Esophagus muscularis mucosa (tissue), 4 donors: Measurements from ENCODE around the gene RBM34. TPM values are rescaled to one million over a fixed set of nuclear protein-coding genes. Genes with fewer than 3 reads are reported as not detected.
"Not testable (repeated sequence)": the region's sequence is repeated elsewhere in the genome, so short reads cannot be mapped to it uniquely, and the experiment has no call there.

ENCODE experiments used
- DNase-seq: peaks from one replicate; pipeline ENCODE4 v3.0.0-alpha.2; 2017; ENCODE audit errors: extremely low spot score
- H3K27ac ChIP-seq, 4 donors: fragments of 200-600 bp; sonication (generic); replicated peaks in 1 of 4; 1 replicate in 3 of 4; 2 replicates in 1 of 4; pipeline ENCODE4 v1.5.1; 2016 to 2019; ENCODE audit warnings: mild to moderate bottlenecking in 1 of 4
- H3K27me3 ChIP-seq, 4 donors: fragments of 200-600 bp; sonication (generic); one replicate each; pipeline versions ENCODE4 v1.5.1 to v1.6.0; 2016 to 2019
- H3K36me3 ChIP-seq, 4 donors: fragments of 200-600 bp; sonication (generic); one replicate each; pipeline ENCODE4 v1.5.1; 2016 to 2019
- H3K4me1 ChIP-seq, 4 donors: fragments of 200-600 bp; sonication (generic); one replicate each; pipeline ENCODE4 v1.5.1; 2016 to 2019
- H3K4me3 ChIP-seq, 4 donors: fragments of 200-600 bp; sonication (generic); 1 replicate in 2 of 4; 2 replicates in 2 of 4; pipeline ENCODE4 v1.5.1; 2016 to 2019; ENCODE audit warnings: mild to moderate bottlenecking in 4 of 4, moderate library complexity in 1 of 4
- H3K9me3 ChIP-seq, 4 donors: fragments of 200-600 bp; sonication (generic); 1 replicate in 3 of 4; 2 replicates in 1 of 4; pipeline ENCODE4 v1.5.1; 2016 to 2019
- EP300 ChIP-seq: sonication (generic); formaldehyde crosslinking; IDR thresholded peaks from one replicate; pipeline ENCODE4 v1.6.1; 2017; ENCODE audit warnings: antibody characterized with exemption
- POLR2A ChIP-seq: fragments of 450-650 bp; IDR thresholded peaks from one replicate; pipeline ENCODE4 v1.6.1; 2017; ENCODE audit warnings: antibody characterized with exemption, moderate library complexity, mild to moderate bottlenecking, low read depth
- POLR2AphosphoS5 ChIP-seq, 2 donors: sonication (generic); formaldehyde crosslinking; IDR thresholded peaks; one replicate each; pipeline ENCODE4 v1.6.1; 2017; ENCODE audit warnings: antibody characterized with exemption in 2 of 2
- WGBS: methylation state at CpG from one replicate; pipeline ENCODE4 v1.1.5; 2018; 5-methylcytosine and 5-hydroxymethylcytosine counted together
- intact Hi-C: fragments of 100-400 bp; cut with DNase I; formaldehyde crosslinking; loops from one replicate; pipeline ENCODE4 v1.15.1; 2023
- total RNA-seq, 4 donors: library from RNA; depleted of rRNA; stranded (reverse); fragments of >200 nt; gene quantifications; one replicate each; pipeline versions ENCODE4 v1.1.0 to v1.2.1, GENCODE V29; 2016
- TF ChIP-seq, protein P1 (sequence below), 3 experiments: fragments of 200-600 bp in 2 of 3; fragments of 450-650 bp in 1 of 3; sonication (generic) in 2 of 3; IDR thresholded peaks; one replicate each; pipeline ENCODE4 v1.5.1; 2017 to 2019; ENCODE audit warnings: antibody characterized with exemption in 3 of 3, mild to moderate bottlenecking in 2 of 3, moderate library complexity in 1 of 3

The RBM34 gene
- total RNA-seq, 4 donors from 2014 or later, result 41.9 to 57.2 (median 53.4) TPM

DNA sequence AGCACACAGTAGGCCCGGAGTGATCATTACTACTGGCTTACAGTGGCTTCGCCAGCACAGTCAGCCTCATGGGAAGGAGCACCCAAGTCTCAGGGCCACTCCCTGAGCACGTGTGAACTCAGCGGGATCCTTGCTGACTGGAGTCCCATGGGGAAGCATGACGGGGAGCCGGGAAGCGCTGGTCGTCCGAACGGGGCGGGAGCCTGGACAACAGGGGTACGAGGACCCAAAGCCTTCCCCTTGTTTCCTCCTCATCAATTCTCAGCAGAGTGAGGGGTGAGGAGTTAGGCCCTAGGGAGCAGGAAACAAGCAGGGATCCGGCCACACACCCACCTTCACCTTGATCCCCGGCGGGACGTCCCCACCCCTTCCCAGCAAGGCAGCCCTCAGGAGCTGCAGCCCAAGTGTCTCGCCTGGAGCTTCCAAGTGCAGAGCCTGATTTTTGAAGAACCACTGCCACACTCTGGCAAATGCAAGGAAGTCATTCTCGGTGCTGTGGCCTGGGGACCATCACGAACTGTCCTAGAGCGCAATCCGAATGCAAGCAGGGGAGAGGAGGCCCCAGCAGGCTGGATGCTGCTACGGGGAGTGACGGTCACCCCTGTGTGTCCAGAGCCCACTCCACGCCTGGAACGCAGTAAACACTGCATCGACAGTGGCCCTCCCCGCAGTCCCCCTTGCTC, 67.9 kb downstream of the RBM34 start:
- Histone ChIP-seq H3K27ac (no peak overlapping the region), H3K4me1 (peaks cover 9 to 40% (median 32%) of the 10 kb centered on the region in 4 donors), H3K27me3 (no peaks in the 10 kb centered on the region), H3K4me3 (peak overlapping the region; percentile 18 to 42 (median 30)), H3K9me3 (no peaks in the 10 kb centered on the region), H3K36me3 (no peaks in the 10 kb centered on the region)
- intact Hi-C loops, result no loop called here
- TF ChIP-seq EP300 (no peak), POLR2AphosphoS5 (IDR thresholded peaks at IDR 0.05) (peak in 1 of 2 donors; percentile 33), POLR2A (no peak)
- TF ChIP-seq, protein P1, sequence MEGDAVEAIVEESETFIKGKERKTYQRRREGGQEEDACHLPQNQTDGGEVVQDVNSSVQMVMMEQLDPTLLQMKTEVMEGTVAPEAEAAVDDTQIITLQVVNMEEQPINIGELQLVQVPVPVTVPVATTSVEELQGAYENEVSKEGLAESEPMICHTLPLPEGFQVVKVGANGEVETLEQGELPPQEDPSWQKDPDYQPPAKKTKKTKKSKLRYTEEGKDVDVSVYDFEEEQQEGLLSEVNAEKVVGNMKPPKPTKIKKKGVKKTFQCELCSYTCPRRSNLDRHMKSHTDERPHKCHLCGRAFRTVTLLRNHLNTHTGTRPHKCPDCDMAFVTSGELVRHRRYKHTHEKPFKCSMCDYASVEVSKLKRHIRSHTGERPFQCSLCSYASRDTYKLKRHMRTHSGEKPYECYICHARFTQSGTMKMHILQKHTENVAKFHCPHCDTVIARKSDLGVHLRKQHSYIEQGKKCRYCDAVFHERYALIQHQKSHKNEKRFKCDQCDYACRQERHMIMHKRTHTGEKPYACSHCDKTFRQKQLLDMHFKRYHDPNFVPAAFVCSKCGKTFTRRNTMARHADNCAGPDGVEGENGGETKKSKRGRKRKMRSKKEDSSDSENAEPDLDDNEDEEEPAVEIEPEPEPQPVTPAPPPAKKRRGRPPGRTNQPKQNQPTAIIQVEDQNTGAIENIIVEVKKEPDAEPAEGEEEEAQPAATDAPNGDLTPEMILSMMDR (IDR thresholded peaks at IDR 0.05), result peak in 1 of 3 experiments; percentile 5
- WGBS, result 53% methylated on average over 12 of the region's 27 CpGs
- no peak for DNase-seq

DNA sequence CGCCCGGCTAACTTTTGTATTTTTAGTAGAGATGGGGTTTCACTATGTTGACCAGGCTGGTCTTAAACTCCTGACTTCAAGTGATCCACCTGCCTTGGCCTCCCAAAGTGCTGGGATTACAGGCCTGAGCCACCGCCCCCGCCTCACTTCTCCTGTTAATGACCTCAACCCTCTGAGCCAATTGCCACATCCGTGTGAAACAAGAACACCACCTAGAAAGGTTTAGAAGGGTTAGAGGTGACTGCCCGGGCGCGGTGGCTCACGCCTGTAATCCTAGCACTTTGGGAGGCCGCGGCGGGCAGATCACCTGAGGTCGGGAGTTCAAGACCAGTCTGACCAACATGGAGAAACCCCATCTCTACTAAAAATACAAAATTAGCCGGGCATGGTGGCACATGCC, 68.6 kb downstream of the RBM34 start:
- H3K27ac ChIP-seq, DNase-seq, H3K36me3 ChIP-seq, H3K27me3 ChIP-seq, H3K4me3 ChIP-seq, intact Hi-C loops, H3K9me3 ChIP-seq: not testable (repeated sequence)
- WGBS, result 97% methylated on average over 13 of the region's 14 CpGs
- H3K4me1 ChIP-seq, result peaks cover 9 to 40% (median 32%) of the 10 kb centered on the region in 4 donors

DNA sequence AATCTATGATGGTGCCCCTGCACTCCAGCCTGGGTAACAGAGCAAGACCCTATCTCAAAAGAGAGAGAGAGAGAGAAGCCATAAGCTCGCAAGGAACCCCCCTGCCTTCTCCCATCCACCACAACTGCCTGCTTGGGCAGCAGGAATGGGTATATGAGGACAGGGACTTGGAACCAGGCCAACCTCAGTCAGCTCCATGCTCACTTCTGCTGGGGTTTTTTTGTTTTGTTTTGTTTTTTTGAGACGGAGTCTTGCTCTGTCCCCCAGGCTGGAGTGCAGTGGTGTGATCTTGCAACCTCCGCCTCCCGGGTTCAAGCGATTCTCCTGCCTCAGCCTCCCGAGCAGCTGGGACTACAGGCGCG, 69.0 kb downstream of the RBM34 start:
- H3K9me3 ChIP-seq, DNase-seq, H3K27ac ChIP-seq, H3K27me3 ChIP-seq, H3K36me3 ChIP-seq, H3K4me3 ChIP-seq, intact Hi-C loops: not testable (repeated sequence)
- 96% methylated on average over 8 of the region's 8 CpGs for WGBS
- peaks cover 9 to 40% (median 32%) of the 10 kb centered on the region in 4 donors for H3K4me1 ChIP-seq

DNA sequence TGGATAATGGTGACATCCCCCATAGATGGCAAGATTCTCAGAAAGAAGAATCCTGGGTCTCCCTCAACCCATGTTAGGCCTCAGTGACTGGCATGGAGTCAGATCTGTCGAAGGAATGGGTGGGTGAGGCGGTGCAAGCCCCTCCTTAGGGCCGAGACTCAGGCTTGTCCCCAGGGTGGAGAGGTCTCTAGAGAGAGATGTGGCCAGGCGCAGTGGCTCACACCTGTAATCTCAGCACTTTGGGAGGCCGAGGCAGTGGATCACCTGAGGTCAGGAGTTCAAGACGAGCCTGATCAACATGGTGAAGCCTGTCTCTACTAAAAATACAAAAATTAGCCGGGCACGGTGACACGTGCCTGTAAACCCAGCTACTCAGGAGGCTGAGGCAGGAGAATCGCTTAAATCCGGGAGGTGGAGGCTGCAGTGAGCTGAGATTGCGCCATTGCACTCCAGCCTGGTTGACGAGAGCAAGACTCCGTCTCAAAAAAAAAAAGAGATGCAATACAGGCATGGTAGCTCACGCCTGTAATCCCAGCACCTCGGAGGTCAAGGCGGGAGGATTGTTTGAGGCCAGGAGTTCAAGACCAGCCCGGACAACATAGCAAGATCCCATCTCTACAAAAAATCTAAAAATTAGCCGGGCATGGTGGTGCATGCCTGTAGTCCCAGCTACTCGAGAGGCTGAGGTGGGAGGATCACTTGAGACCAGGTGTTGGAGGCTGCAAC, 69.6 kb downstream of the RBM34 start:
- H3K4me1 ChIP-seq, result peaks cover 9 to 40% (median 32%) of the 10 kb centered on the region in 4 donors
- intact Hi-C loops, DNase-seq, H3K27me3 ChIP-seq, H3K4me3 ChIP-seq, H3K9me3 ChIP-seq, H3K36me3 ChIP-seq: not testable (repeated sequence)
- 96% methylated on average over 20 of the region's 20 CpGs for WGBS
- peak overlapping the region; percentile 62 to 76 (median 71) for H3K27ac ChIP-seq

DNA sequence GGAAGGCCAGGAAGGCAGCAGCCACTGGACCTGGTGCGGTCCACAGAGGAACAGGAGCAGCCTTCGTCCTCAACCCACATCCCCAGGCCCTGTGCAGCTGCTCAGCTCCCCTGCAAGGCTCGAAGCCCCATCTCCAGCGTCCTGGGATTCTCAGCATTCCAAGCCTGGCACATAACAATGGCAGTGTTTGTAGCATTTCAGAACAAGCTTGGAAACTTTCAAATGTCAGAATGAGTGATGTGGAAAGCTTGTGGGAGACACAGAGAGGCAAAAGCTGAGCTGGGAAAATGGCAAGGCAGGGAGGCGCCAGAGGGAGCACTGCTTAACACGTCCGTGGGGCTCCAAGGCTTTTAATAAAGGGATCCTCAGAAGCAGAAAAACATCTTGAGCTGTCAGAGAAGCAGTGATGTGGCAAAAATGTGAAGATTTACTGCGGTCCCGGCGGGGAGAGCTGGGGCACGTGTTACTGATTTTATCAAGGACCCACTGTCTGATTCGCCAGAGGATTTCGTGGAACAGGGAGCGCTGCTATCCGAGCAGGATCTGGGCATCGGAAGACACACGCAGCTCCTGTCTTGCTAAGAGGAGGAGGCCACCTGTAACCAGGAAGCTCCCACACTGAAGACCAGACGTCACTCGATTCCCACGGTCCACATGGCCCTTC, 70.5 kb downstream of the RBM34 start:
- WGBS, result 34% methylated on average over 18 of the region's 20 CpGs
- no peak overlapping the region for H3K4me3 ChIP-seq
- TF ChIP-seq POLR2AphosphoS5 (IDR thresholded peaks at IDR 0.05), result peak; percentile 2 to 29
- no peak for TF ChIP-seq EP300
- peaks cover 9 to 40% (median 32%) of the 10 kb centered on the region in 4 donors for H3K4me1 ChIP-seq
- H3K9me3 ChIP-seq, result no peaks in the 10 kb centered on the region
- DNase-seq, result no peak
- H3K36me3 ChIP-seq, result no peaks in the 10 kb centered on the region
- intact Hi-C loops, result no loop called here
- H3K27me3 ChIP-seq, result no peaks in the 10 kb centered on the region
- peak overlapping the region; percentile 62 to 76 (median 71) for H3K27ac ChIP-seq

DNA sequence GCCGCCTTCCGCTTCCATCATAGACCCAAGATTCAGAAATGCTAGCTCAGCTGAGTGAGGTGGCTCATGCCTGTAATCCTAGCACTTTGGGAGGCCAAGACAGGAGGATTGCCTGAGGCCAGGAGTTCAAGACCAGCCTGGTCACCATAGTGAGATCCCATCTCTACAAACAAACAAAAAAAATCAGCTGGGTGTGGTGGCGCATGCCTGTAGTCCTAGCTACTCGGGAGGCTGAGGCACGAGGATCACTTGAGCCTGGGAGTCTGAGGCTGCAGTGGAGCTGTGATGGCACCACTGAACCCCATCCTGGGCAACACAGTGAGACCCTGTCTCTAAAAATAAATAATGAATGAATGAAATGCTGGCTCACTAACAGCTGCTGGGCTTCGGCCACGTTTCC, 72.1 kb downstream of the RBM34 start:
- no peak overlapping the region for H3K4me3 ChIP-seq
- no peaks in the 10 kb centered on the region for H3K9me3 ChIP-seq
- H3K27me3 ChIP-seq, result no peaks in the 10 kb centered on the region
- no peaks in the 10 kb centered on the region for H3K36me3 ChIP-seq
- no peak for DNase-seq
- intact Hi-C loops, result loop anchor here (5.0 kb wide), 2 partner anchors 492 to 602 kb away; no protein-coding TSS in a partner anchor
- no peak overlapping the region for H3K27ac ChIP-seq
- TF ChIP-seq POLR2A, result no peak
- no peak for TF ChIP-seq POLR2AphosphoS5 (IDR thresholded peaks at IDR 0.05)
- TF ChIP-seq, protein P1 (IDR thresholded peaks at IDR 0.05), result no peak
- no peak for TF ChIP-seq EP300
- whole genome bisulfite sequencing, result 96% methylated on average over 6 of the region's 7 CpGs
- peaks cover 13 to 38% (median 33%) of the 10 kb centered on the region in 4 donors for H3K4me1 ChIP-seq
